GM23248 (cell line): ENCODE data around the gene FAM131A.

Experiments
- EZH2 ChIP-seq: fragments of 200-600 bp; sonication (generic); IDR thresholded peaks from 2 replicates; pipeline ENCODE4 v1.6.1; 2018; ENCODE audit warnings: antibody characterized with exemption, mild to moderate bottlenecking; ENCODE audit not compliant: insufficient read depth, poor library complexity, severe bottlenecking
- EZH2phosphoT487 ChIP-seq: fragments of 200-600 bp; sonication (generic); IDR thresholded peaks from 2 replicates; pipeline ENCODE4 v1.6.1; 2018; ENCODE audit warnings: antibody characterized with exemption, moderate library complexity, mild to moderate bottlenecking, low read depth; ENCODE audit not compliant: insufficient read depth

- no peak for TF ChIP-seq EZH2
- TF ChIP-seq EZH2phosphoT487 = no peak
Observed at GRCh38 chr3:184346480-184347190, 9.2 kb downstream of the FAM131A start.
